IPS-18a (cell line): ENCODE measurements around the gene CLIC5.

Experiments used
- H3K27ac ChIP-seq: one replicate; pipeline ENCODE4 v1.5.1; 2013; ENCODE audit warnings: low read length
- H3K27me3 ChIP-seq: one replicate; pipeline ENCODE4 v1.6.1; 2013; ENCODE audit warnings: mild to moderate bottlenecking, low read length; ENCODE audit not compliant: control insufficient read depth, insufficient read depth
- H3K36me3 ChIP-seq: one replicate; pipeline ENCODE4 v1.6.1; 2013; ENCODE audit warnings: low read depth, low read length; ENCODE audit not compliant: control insufficient read depth
- H3K4me1 ChIP-seq: one replicate; pipeline ENCODE4 v1.6.1; 2013; ENCODE audit warnings: low read depth, low read length; ENCODE audit not compliant: control insufficient read depth
- H3K4me3 ChIP-seq: one replicate; pipeline ENCODE4 v1.5.1; 2013; ENCODE audit warnings: low read length
- H3K9ac ChIP-seq: one replicate; pipeline ENCODE4 v1.6.1; 2013; ENCODE audit warnings: mild to moderate bottlenecking, low read length, moderate library complexity
- H3K9me3 ChIP-seq: one replicate; pipeline ENCODE4 v1.6.1; 2013; ENCODE audit warnings: low read depth, low read length; ENCODE audit not compliant: control insufficient read depth

CLIC5 gene

GRCh38 chr6:45921691-45922281 is 93.9 kb downstream of the CLIC5 start:
- H3K9me3 ChIP-seq: no peaks in the 10 kb centered on the region
- no peak overlapping the region for H3K4me3 ChIP-seq
- no peaks in the 10 kb centered on the region for H3K36me3 ChIP-seq
- no peak overlapping the region for H3K9ac ChIP-seq
- no peaks in the 10 kb centered on the region for H3K27me3 ChIP-seq
- peaks cover 12% of the 10 kb centered on the region for H3K4me1 ChIP-seq
- no peak overlapping the region for H3K27ac ChIP-seq

GRCh38 chr6:45920819-45921511 is 94.7 kb downstream of the CLIC5 start:
- Histone ChIP-seq H3K4me3 (no peak overlapping the region), H3K27ac (no peak overlapping the region), H3K9ac (no peak overlapping the region), H3K4me1 (peaks cover 12% of the 10 kb centered on the region), H3K27me3 (no peaks in the 10 kb centered on the region), H3K36me3 (no peaks in the 10 kb centered on the region), H3K9me3 (no peaks in the 10 kb centered on the region)

- H3K4me3 ChIP-seq: no peak overlapping the region
- H3K4me1 ChIP-seq: peaks cover 10% of the 10 kb centered on the region
- H3K36me3 ChIP-seq: no peaks in the 10 kb centered on the region
- H3K9ac ChIP-seq: no peak overlapping the region
- H3K27me3 ChIP-seq: no peaks in the 10 kb centered on the region
- no peak overlapping the region for H3K27ac ChIP-seq
- no peaks in the 10 kb centered on the region for H3K9me3 ChIP-seq
Observed at GRCh38 chr6:45917439-45917838, 98.2 kb downstream of the CLIC5 start.

DNA sequence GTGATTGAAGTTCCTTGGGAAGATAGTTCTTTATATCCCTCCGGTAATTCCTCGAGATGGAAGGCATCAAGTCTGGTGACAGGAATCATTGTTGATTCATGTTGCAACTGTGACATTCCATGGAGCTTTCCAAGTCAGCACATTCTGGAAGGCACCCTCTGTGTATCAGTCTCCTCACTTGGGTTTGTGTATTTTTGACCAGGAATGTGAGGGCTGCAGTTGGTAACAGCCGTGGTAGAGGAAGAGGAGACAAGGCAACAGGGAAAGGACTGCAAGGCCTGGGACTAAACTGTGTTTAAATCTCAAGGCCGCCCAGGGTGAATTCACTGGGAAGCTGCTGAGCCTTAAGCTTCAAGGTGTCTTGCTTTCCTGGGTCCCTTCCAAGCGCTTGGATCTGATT is 99.0 kb downstream of the CLIC5 start:
- H3K36me3 ChIP-seq: no peaks in the 10 kb centered on the region
- H3K4me1 ChIP-seq: peaks cover 8% of the 10 kb centered on the region
- no peaks in the 10 kb centered on the region for H3K9me3 ChIP-seq
- no peak overlapping the region for H3K9ac ChIP-seq
- no peak overlapping the region for H3K27ac ChIP-seq
- no peaks in the 10 kb centered on the region for H3K27me3 ChIP-seq
- H3K4me3 ChIP-seq: no peak overlapping the region

GRCh38 chr6:45915780-45916468 is 99.7 kb downstream of the CLIC5 start:
- no peaks in the 10 kb centered on the region for H3K27me3 ChIP-seq
- peaks cover 8% of the 10 kb centered on the region for H3K4me1 ChIP-seq
- H3K4me3 ChIP-seq: no peak overlapping the region
- no peaks in the 10 kb centered on the region for H3K9me3 ChIP-seq
- no peak overlapping the region for H3K9ac ChIP-seq
- H3K36me3 ChIP-seq: no peaks in the 10 kb centered on the region
- H3K27ac ChIP-seq: no peak overlapping the region

DNA sequence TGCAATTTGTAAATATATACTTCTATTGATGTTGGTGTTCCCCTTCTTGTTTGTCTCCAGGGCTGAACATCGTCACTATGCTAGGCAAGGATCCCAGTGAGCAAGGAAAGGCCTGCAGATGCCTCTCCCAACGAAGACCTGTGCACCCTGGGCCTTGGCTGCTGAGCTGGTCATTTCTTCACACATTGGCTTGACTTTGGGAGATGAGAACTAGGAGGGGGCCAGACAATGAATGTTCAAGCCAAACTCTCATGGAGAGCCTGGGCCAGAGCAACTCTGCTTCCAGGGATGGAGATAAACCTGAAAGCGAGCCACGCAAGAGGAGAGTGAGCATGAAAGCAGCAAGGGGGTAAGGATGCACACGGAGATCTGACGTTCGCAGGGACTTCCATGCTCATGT is 104.0 kb downstream of the CLIC5 start:
- H3K4me1 ChIP-seq: no peaks in the 10 kb centered on the region
- no peak overlapping the region for H3K4me3 ChIP-seq
- H3K27ac ChIP-seq: no peak overlapping the region
- no peaks in the 10 kb centered on the region for H3K36me3 ChIP-seq
- no peak overlapping the region for H3K9ac ChIP-seq
- H3K27me3 ChIP-seq: no peaks in the 10 kb centered on the region
- H3K9me3 ChIP-seq: no peaks in the 10 kb centered on the region

- Histone ChIP-seq H3K27me3 (peaks cover 15% of the 10 kb centered on the region), H3K9ac (no peak overlapping the region), H3K9me3 (no peaks in the 10 kb centered on the region), H3K4me3 (no peak overlapping the region), H3K4me1 (peaks cover 29% of the 10 kb centered on the region), H3K36me3 (no peaks in the 10 kb centered on the region), H3K27ac (no peak overlapping the region)
Observed at GRCh38 chr6:45903959-45904358, 111.7 kb downstream of the CLIC5 start.

GRCh38 chr6:45902984-45903383 is 112.7 kb downstream of the CLIC5 start:
- no peaks in the 10 kb centered on the region for H3K9me3 ChIP-seq

GRCh38 chr6:45901767-45902650 is 113.7 kb downstream of the CLIC5 start:
- H3K27ac ChIP-seq: no peak overlapping the region
- no peak overlapping the region for H3K9ac ChIP-seq

More at GRCh38 chr6:45902984-45903383, 112.7 kb downstream of the CLIC5 start:
- H3K27me3 ChIP-seq: peaks cover 15% of the 10 kb centered on the region
- H3K4me3 ChIP-seq: no peak overlapping the region
- no peak overlapping the region for H3K27ac ChIP-seq
- H3K9ac ChIP-seq: no peak overlapping the region
- H3K36me3 ChIP-seq: no peaks in the 10 kb centered on the region
- H3K4me1 ChIP-seq: peaks cover 37% of the 10 kb centered on the region

DNA sequence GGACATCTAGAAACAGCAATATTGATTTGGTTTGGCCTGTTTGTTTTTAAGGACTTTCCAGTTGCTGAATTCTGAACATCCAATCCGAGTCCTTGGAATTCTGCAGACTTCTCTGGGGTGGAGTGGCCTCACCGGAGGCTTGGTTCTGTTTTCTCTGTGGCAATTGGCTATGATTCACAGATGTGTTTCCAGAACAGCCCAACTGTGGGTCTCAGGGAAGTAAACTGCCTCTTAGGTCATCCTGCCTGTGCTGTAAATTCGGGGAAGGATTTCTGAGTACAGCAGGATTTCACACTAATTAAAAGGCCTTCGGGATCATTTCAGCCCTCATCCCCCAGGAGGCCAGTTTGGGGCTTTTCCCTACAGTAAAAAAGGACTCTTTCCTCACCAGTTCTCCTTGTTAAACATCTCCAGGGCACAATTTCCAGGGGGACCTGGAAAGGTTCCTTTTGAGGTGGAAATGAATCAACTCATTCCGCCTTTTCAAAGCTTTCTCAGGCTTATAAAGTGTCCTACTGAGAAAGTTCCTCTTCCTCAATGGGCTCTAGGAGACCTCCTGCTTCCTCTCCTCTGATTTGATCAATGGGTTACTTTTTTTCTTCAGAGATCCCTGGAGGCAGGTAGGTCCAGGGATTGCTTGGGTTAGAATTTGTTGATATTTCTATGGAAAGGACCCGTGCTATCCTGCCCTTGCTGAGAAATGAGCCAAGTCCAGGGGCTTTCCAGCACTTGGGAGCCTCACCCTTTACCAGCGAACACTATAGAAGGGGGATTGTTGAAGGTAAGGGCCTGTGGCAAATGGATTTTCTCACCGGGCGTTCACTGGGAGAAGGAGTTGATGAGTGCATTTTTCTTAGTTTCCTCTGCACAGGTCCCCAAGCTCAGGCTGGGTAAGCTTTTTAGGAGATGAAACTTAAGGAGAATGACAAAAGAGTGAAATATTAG is 114.6 kb downstream of the CLIC5 start:
- peak overlapping the region; percentile 9 for H3K27ac ChIP-seq
- peak overlapping the region; percentile 30 for H3K4me3 ChIP-seq
- H3K27me3 ChIP-seq: peaks cover 15% of the 10 kb centered on the region
- H3K9ac ChIP-seq: no peak overlapping the region
- H3K36me3 ChIP-seq: no peaks in the 10 kb centered on the region
- peaks cover 37% of the 10 kb centered on the region for H3K4me1 ChIP-seq
- H3K9me3 ChIP-seq: no peaks in the 10 kb centered on the region

More at GRCh38 chr6:45901767-45902650, 113.7 kb downstream of the CLIC5 start:
- Histone ChIP-seq H3K4me1 (peaks cover 37% of the 10 kb centered on the region), H3K36me3 (no peaks in the 10 kb centered on the region), H3K27me3 (peaks cover 15% of the 10 kb centered on the region), H3K9me3 (no peaks in the 10 kb centered on the region), H3K4me3 (peak overlapping the region; percentile 30)
